Measurements from ENCODE around the gene CRYBG2. TPM values are rescaled to one million over a fixed set of nuclear protein-coding genes. Genes with fewer than 3 reads are reported as not detected.

The CRYBG2 gene
- total RNA-seq, 2 experiments from 2014 or later: 4.9 to 5.1 TPM

DNA sequence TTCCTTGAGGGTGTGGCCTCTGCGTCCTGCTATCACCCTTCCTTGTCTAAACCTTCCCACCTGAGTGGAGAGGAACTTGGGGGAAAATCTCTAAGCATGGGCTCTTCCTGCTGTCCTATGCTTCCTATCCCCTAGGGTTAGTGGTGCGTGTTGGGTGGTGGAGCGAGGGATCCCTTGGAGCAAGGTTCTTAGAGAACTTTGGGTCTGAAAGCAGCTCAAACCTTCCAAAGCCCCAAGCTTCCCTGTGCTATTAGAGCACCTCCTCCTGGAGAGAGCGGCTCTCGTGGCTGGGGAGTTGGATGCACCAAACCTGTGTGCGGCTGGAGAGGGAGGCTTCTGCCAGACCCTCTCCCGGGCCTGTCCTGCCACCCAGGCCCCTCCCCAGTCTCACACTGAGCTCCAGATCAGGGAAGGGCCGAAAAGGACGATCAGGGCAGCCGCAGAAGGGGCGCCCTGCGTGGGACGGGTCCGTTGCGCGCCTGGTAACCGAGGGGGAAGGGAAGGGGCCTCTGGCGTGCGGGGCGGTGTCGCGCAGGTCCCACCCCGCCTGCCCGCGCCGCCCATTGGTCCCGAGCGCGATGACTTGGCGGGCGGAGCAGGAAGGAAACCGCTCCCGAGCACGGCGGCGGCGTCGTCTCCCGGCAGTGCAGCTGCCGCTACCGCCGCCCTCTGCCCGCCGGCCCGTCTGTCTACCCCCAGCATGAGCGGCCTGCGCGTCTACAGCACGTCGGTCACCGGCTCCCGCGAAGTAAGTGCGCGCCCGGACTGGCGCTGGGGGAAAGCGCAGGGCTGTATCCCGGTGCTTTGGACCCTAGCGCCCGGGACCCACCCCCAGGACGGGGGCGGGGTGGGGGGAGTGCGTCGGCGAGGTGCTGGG is 74.2 kb downstream of the CRYBG2 start, which contains the start of gene SH3BGRL3:
Gene SH3BGRL3 (plus strand): TSS at position 631 of the 877 bp plus-strand sequence. CDS start 70 bp downstream, at position 701.
- H3K27me3 Mint-ChIP-seq: no peaks in the 10 kb centered on the region
- peak within 1 kb of the TSS; percentile 99 for H3K27ac Mint-ChIP-seq
- H3K4me1 Mint-ChIP-seq: peaks cover 82% of the 10 kb centered on the region
- H3K4me3 Mint-ChIP-seq: peak within 1 kb of the TSS; percentile 91
- peak; percentile 92 for DNase-seq
- H3K9me3 Mint-ChIP-seq: no peaks in the 10 kb centered on the region
- H3K36me3 Mint-ChIP-seq: peaks cover 66% of the 10 kb centered on the region

DNA sequence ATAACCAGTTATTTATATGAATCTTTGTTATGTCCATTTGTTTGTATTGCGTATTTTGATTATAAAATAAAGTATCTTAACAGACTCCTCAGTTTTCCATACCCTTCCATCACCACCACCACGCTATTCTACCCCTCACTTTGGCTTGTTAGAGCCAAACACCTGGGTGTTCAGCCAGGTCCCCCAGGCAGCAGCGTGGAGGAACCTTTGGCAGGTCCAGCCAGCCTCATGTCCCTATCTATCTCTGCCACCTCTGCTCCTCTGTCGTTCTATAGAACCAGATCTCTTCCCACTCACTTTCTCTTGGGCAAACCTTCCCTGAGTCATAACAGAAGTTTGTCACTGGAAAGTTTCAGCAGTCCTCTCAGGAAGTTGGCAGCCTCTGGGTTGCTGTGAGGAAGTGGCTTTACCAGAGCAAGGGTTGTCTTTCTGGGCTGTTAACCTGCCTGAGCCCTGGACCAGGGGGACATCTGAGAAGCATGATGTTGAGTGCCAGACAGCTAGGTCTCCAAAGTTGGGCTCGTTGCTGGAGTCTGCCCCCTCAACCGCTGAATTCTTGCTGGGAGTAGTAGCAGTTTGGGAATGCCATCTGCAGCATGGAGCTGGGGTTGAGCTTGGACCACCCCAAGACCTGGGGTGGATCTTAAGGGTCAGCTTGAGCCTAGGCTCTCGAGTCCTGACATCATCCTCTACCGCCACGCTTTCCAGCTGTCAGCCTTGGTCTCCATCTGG is 75.0 kb downstream of the CRYBG2 start:
- peaks cover 80% of the 10 kb centered on the region for H3K4me1 Mint-ChIP-seq
- H3K4me3 Mint-ChIP-seq: peak overlapping the region; percentile 91
- DNase-seq: peak; percentile 53
- peak overlapping the region; percentile 96 for H3K27ac Mint-ChIP-seq
- H3K36me3 Mint-ChIP-seq: peaks cover 62% of the 10 kb centered on the region
- no peaks in the 10 kb centered on the region for H3K27me3 Mint-ChIP-seq
- H3K9me3 Mint-ChIP-seq: no peaks in the 10 kb centered on the region

DNA sequence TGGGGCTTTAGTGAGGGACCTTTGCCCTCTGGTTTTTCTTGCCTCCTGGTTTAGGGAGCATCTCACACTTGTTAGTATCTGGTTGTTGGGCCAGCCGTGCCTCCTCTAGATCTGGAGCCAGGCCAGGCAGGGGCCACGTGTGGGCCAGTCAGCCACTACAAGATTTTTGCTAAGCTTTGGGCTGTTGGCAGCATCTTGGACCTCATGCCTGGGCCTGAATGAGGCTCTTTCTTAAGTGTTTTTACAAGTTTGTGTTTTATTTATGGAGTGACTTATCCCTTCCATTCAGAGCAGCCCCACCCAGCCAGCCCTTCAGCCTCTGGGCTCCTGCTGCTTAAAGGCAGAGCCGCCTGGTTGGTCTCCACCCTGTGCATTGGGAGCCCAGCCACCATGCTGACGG is 75.6 kb downstream of the CRYBG2 start:
- Mint-ChIP-seq H3K4me3 (peak overlapping the region; percentile 20), H3K4me1 (peaks cover 74% of the 10 kb centered on the region), H3K9me3 (no peaks in the 10 kb centered on the region), H3K36me3 (peaks cover 57% of the 10 kb centered on the region), H3K27ac (peak overlapping the region; percentile 96), H3K27me3 (no peaks in the 10 kb centered on the region)
- no peak for DNase-seq

DNA sequence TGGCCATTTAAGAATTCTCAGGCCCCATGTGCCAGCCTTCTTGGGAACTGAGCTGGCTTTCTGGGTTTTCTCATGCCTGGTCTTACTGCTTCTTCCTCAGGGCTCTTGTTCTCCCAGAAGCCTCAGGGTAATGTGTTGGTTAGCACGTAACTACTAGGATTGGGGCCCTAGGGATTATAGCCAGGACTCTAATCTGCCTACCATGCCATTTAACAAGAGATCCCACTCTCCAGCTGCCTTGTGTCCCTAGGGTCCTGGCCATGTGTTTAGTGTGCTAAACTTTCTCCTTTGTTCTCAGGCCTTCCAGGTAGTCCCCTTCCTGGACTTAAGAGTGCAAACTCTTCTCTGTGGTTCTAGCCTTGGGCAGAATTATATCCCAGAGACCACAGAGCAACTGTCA is 76.2 kb downstream of the CRYBG2 start:
- Mint-ChIP-seq H3K27me3 (no peaks in the 10 kb centered on the region), H3K27ac (peak overlapping the region; percentile 96), H3K4me1 (peaks cover 68% of the 10 kb centered on the region), H3K9me3 (no peaks in the 10 kb centered on the region), H3K4me3 (peak overlapping the region; percentile 3), H3K36me3 (peaks cover 55% of the 10 kb centered on the region)
- no peak for DNase-seq

DNA sequence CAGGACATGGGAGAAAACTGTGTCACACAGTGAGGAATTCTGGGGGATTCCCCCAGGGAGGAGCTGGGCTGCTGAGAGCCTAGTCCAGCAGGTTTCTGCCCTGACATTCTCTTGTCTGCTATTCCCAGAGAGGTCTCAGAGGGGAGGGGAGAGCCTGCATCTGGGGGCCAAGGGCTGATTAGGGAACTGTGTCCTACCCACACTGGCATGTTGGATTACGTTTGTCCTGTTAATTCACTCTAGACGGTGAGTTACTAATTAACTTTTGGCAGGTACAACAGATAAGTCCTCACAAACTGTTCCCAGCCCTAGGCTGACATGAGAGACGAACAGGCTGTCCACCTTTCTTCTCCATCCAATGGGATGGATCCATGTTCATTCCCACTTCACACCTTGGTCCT is 76.7 kb downstream of the CRYBG2 start:
- Mint-ChIP-seq H3K36me3 (peaks cover 54% of the 10 kb centered on the region), H3K4me1 (peaks cover 63% of the 10 kb centered on the region), H3K4me3 (no peak overlapping the region), H3K9me3 (no peaks in the 10 kb centered on the region), H3K27me3 (no peaks in the 10 kb centered on the region), H3K27ac (peak overlapping the region; percentile 96)
- no peak for DNase-seq

DNA sequence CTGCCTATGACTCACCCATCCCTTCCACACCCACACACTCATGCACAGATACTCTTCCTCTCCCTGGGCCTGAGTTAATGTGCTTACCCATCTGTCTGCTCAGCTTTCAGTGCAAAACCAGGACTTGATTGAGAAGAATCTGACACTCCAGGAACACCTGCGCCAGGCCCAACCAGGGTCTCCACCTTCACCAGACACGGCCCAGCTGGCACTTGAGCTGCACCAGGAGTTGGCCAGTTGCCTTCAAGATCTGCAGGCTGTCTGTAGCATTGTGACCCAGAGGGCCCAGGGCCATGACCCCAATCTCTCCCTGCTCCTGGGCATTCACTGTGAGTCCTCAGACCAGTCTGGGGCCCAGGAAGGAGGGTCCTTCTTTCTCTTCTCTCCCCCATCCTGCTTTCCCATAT is 77.5 kb downstream of the CRYBG2 start:
- peaks cover 57% of the 10 kb centered on the region for H3K4me1 Mint-ChIP-seq
- no peaks in the 10 kb centered on the region for H3K9me3 Mint-ChIP-seq
- no peak for DNase-seq
- peak overlapping the region; percentile 96 for H3K27ac Mint-ChIP-seq
- peaks cover 51% of the 10 kb centered on the region for H3K36me3 Mint-ChIP-seq
- no peaks in the 10 kb centered on the region for H3K27me3 Mint-ChIP-seq
- H3K4me3 Mint-ChIP-seq: peak overlapping the region; percentile 29

DNA sequence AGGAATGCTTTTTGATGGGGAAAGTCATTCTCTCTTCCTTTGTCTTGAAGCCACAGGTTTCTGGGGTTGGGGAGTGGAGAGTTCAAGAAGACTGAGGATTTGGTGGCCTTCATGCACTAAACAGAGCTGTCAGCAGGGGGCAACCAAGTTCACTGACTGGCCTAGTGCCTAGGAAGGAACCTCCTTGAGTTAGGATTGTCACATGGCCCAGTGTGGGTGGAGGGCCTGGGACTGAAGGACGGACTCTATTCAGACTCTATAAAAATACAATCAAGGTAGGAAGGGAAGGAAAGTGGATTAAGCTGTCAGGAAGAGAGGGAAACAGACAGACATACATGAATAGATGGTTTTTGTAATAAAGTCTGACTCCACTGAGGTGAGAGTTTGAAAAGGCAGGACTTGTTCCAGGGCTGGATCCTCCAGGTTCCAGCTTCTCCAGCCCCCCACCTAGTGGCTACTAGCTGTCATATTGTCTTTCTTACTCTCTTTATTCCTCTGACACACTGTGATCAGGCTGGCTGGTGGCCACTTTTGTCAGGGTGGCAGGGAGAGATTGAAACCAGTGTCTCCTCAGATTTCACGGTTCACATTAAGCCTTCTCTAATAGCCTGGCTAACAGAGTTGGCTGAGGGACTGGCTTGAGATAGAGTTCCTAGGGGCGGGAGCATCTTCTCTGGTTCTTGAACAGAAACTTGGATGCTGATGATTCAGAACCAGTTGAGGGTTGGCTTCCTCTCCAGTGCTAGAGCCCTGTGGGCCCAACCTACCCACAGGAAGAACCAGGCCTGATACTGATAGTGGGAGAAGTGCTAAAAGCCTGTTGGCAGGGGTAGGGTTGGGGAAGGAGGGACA is 78.1 kb downstream of the CRYBG2 start:
- Mint-ChIP-seq H3K4me1 (peaks cover 51% of the 10 kb centered on the region), H3K27me3 (no peaks in the 10 kb centered on the region), H3K9me3 (no peaks in the 10 kb centered on the region), H3K36me3 (peaks cover 49% of the 10 kb centered on the region), H3K27ac (peak overlapping the region; percentile 96), H3K4me3 (peak overlapping the region; percentile 72)
- DNase-seq: peak; percentile 75

DNA sequence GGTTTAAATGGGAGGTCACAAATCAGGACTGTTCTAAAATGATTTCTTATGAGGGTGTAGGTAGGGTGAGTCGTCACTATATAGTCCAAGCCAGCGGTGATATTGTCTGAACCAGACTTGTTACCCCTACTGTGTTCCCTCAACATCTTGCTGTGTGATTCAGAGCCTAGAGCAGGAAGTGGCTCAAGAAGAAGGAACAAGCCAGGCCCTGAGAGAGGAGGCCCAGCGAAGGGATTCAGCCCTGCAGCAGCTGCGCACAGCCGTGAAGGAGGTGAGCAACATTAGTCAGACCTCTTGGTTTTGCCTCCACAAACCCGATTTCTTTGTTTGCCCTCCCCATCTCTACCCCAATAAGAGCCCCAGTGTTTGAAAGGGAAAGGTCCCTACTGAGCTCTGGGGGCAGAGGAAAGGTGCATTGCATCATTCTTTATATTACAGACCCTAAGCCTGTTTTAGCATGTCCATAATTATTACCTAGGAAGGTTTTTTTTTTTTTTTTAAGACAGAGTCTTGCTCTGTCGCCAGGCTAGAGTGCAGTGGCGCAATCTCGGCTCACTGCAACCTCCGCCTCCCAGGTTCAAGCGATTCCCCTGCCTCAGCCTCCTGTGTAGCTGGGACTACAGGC is 79.0 kb downstream of the CRYBG2 start:
- Mint-ChIP-seq H3K4me1 (peaks cover 51% of the 10 kb centered on the region), H3K27me3 (no peaks in the 10 kb centered on the region), H3K9me3 (no peaks in the 10 kb centered on the region), H3K4me3 (no peak overlapping the region), H3K27ac (peak overlapping the region; percentile 96), H3K36me3 (peaks cover 50% of the 10 kb centered on the region)
- DNase-seq: no peak

Other genes with a start within 250 kb of the CRYBG2 start
- 10 to 100 TPM; 16.3 to 17.3 TPM for gene PDIK1L, start 242.3 kb downstream of the CRYBG2 start, total RNA-seq
- not detected for gene FAM110D, start 195.1 kb downstream of the CRYBG2 start, total RNA-seq
- not detected for gene C1orf232, start 185.2 kb downstream of the CRYBG2 start, total RNA-seq
- gene ZNF593, start 184.2 kb downstream of the CRYBG2 start, total RNA-seq: 10 to 100 TPM; 90.8 to 93.3 TPM
- gene ZNF593OS, start 182.3 kb downstream of the CRYBG2 start, total RNA-seq: not detected
- gene CNKSR1, start 176.6 kb downstream of the CRYBG2 start, total RNA-seq: 1 to 10 TPM; 2.2 to 2.4 TPM
- not detected for gene CATSPER4, start 163.5 kb downstream of the CRYBG2 start, total RNA-seq
- 10 to 100 TPM; 28.1 to 29.6 TPM for gene CEP85, start 119.9 kb downstream of the CRYBG2 start, total RNA-seq
- 100 to 1,000 TPM; 292 to 295 TPM for gene SH3BGRL3, start 74.0 kb downstream of the CRYBG2 start, total RNA-seq
- gene UBXN11, start 47.5 kb downstream of the CRYBG2 start, total RNA-seq: 10 to 100 TPM; 30.5 to 31.7 TPM
- 100 to 1,000 TPM; 263 to 278 TPM for gene CD52, start 36.2 kb downstream of the CRYBG2 start, total RNA-seq
- under 1 TPM; 0.27 to 0.32 TPM for gene ZNF683, start 18.6 kb upstream of the CRYBG2 start, total RNA-seq
- gene LIN28A, start 56.7 kb upstream of the CRYBG2 start, total RNA-seq: not detected
- 10 to 100 TPM; 43.8 to 45.9 TPM for gene DHDDS, start 78.2 kb upstream of the CRYBG2 start, total RNA-seq
- gene HMGN2, start 118.3 kb upstream of the CRYBG2 start, total RNA-seq: 100 to 1,000 TPM; 948 to 957 TPM
- 100 to 1,000 TPM; 131 to 133 TPM for gene RPS6KA1, start 175.6 kb upstream of the CRYBG2 start, total RNA-seq